Measurements from ENCODE around the gene MPND.

The MPND gene

DNA sequence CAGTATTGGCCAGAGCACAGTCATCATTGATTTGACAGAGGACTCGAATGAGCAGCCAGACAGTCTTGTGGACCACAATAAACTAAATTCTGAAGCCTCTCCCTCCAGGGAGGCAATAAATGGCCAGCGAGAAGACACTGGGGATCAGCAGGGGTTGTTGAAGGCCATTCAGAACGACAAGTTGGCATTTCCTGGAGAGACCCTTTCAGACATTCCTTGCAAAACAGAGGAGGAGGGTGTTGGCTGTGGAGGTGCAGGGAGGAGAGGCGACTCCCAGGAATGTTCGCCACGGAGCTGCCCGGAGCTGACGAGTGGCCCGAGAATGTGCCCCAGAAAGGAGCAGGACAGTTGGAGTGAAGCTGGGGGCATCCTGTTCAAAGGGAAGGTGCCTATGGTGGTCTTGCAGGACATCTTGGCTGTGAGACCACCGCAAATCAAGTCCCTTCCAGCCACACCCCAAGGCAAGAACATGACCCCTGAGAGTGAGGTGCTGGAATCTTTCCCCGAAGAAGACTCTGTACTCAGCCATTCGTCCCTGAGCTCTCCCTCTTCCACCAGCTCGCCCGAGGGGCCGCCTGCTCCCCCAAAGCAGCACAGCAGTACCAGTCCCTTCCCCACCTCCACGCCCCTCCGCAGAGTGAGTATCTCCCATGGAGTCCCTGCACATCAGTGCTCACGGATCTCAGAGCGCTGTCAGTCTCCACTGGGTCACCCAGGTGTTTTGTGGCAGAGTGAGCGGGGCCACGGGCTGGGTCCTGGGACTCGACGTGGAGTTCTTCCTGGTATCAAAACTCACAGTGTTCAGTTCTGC, 66.0 kb downstream of the MPND start:
- no peak for DNase-seq
